ENCODE results near the gene RAPGEF5. TPM values are rescaled to one million over a fixed set of nuclear protein-coding genes. Genes with fewer than 3 reads are reported as not detected.

The RAPGEF5 gene
- total RNA-seq, 5 donors from 2014 or later (not counting 1 experiment from before 2014, with no cell fraction given), result 0.12 to 2.4 (median 0.61) TPM

- H3K4me1 ChIP-seq (ENCODE audit: control insufficient read depth in 1 of 2, extremely low read depth in 1 of 2, insufficient read depth in 2 of 2, low read length in 2 of 2), result no peaks in the 10 kb centered on the region
- H3K4me3 ChIP-seq (ENCODE audit: control insufficient read depth in 1 of 2, extremely low read depth in 1 of 2, low read length in 1 of 2), result no peak overlapping the region
- Mint-ChIP-seq H3K9me3 (no peaks in the 10 kb centered on the region), H3K27me3 (peaks cover 1 to 14% of the 10 kb centered on the region in 2 donors), H3K27ac (no peak overlapping the region), H3K36me3 (no peaks in the 10 kb centered on the region), H3K4me3 (no peak overlapping the region), H3K4me1 (no peaks in the 10 kb centered on the region)
- ATAC-seq (replicated peaks in 1 of 4), result no peak
- ChIA-PET POLR2A (no interaction called here), CTCF (no interaction called here)
- H3K27me3 ChIP-seq (replicated peaks in 1 of 2; ENCODE audit: control insufficient read depth in 2 of 2, extremely low read depth in 1 of 2, insufficient read depth in 2 of 2, low read length in 1 of 2), result peaks cover 0 to 7% of the 10 kb centered on the region in 2 experiments
- no peak overlapping the region for H3K27ac ChIP-seq (ENCODE audit: low read length)
- H3K9me3 ChIP-seq, result no peaks in the 10 kb centered on the region
- DNase-seq, result no peak
- 67% methylated on average over 4 of the region's 4 CpGs for WGBS (ENCODE audit: insufficient coverage)
- no peaks in the 10 kb centered on the region for H3K36me3 ChIP-seq (ENCODE audit: control insufficient read depth in 2 of 2, extremely low read depth in 1 of 2, insufficient read depth in 1 of 2, low read length in 1 of 2)
Observed at GRCh38 chr7:22129819-22130580, 227.0 kb downstream of the RAPGEF5 start.

GRCh38 chr7:22129166-22129565 lies 227.8 kb downstream of the RAPGEF5 start:
- Histone ChIP-seq H3K27me3 (replicated peaks in 1 of 2; ENCODE audit: control insufficient read depth in 2 of 2, extremely low read depth in 1 of 2, insufficient read depth in 2 of 2, low read length in 1 of 2) (peaks cover 0 to 7% of the 10 kb centered on the region in 2 experiments), H3K4me3 (ENCODE audit: control insufficient read depth in 1 of 2, extremely low read depth in 1 of 2, low read length in 1 of 2) (no peak overlapping the region), H3K36me3 (ENCODE audit: control insufficient read depth in 2 of 2, extremely low read depth in 1 of 2, insufficient read depth in 1 of 2, low read length in 1 of 2) (no peaks in the 10 kb centered on the region), H3K9me3 (no peaks in the 10 kb centered on the region), H3K4me1 (ENCODE audit: control insufficient read depth in 1 of 2, extremely low read depth in 1 of 2, insufficient read depth in 2 of 2, low read length in 2 of 2) (no peaks in the 10 kb centered on the region), H3K27ac (ENCODE audit: low read length) (no peak overlapping the region)
- Mint-ChIP-seq H3K27ac (no peak overlapping the region), H3K36me3 (no peaks in the 10 kb centered on the region), H3K27me3 (peaks cover 3 to 17% of the 10 kb centered on the region in 2 donors), H3K4me1 (no peaks in the 10 kb centered on the region), H3K9me3 (no peaks in the 10 kb centered on the region), H3K4me3 (no peak overlapping the region)
- 83% methylated on average over 2 of the region's 6 CpGs for WGBS (ENCODE audit: insufficient coverage)
- DNase-seq (no peak), ATAC-seq (replicated peaks in 1 of 4) (no peak)
- POLR2A ChIA-PET, result no interaction called here
- CTCF ChIA-PET, result no interaction called here

GRCh38 chr7:22128528-22128920 lies 228.4 kb downstream of the RAPGEF5 start:
- POLR2A ChIA-PET, result no interaction called here
- Histone ChIP-seq H3K4me3 (ENCODE audit: control insufficient read depth in 1 of 2, extremely low read depth in 1 of 2, low read length in 1 of 2) (no peak overlapping the region), H3K36me3 (ENCODE audit: control insufficient read depth in 2 of 2, extremely low read depth in 1 of 2, insufficient read depth in 1 of 2, low read length in 1 of 2) (no peaks in the 10 kb centered on the region), H3K27ac (ENCODE audit: low read length) (no peak overlapping the region), H3K9me3 (no peaks in the 10 kb centered on the region), H3K4me1 (ENCODE audit: control insufficient read depth in 1 of 2, extremely low read depth in 1 of 2, insufficient read depth in 2 of 2, low read length in 2 of 2) (no peaks in the 10 kb centered on the region), H3K27me3 (replicated peaks in 1 of 2; ENCODE audit: control insufficient read depth in 2 of 2, extremely low read depth in 1 of 2, insufficient read depth in 2 of 2, low read length in 1 of 2) (peaks cover 0 to 7% of the 10 kb centered on the region in 2 experiments)
- no peak for DNase-seq
- Mint-ChIP-seq H3K4me3 (no peak overlapping the region), H3K9me3 (no peaks in the 10 kb centered on the region), H3K27ac (no peak overlapping the region), H3K4me1 (no peaks in the 10 kb centered on the region), H3K36me3 (no peaks in the 10 kb centered on the region), H3K27me3 (peaks cover 3 to 17% of the 10 kb centered on the region in 2 donors)
- no CpG with 5 or more reads among the region's 4 CpGs for WGBS (ENCODE audit: insufficient coverage)
- ATAC-seq (replicated peaks in 1 of 4), result no peak
- CTCF ChIA-PET, result no interaction called here

- DNase-seq, result no peak
- Histone ChIP-seq H3K4me3 (ENCODE audit: control insufficient read depth in 1 of 2, extremely low read depth in 1 of 2, low read length in 1 of 2) (no peak overlapping the region), H3K4me1 (ENCODE audit: control insufficient read depth in 1 of 2, extremely low read depth in 1 of 2, insufficient read depth in 2 of 2, low read length in 2 of 2) (no peaks in the 10 kb centered on the region), H3K9me3 (no peaks in the 10 kb centered on the region), H3K36me3 (ENCODE audit: control insufficient read depth in 2 of 2, extremely low read depth in 1 of 2, insufficient read depth in 1 of 2, low read length in 1 of 2) (no peaks in the 10 kb centered on the region), H3K27me3 (replicated peaks in 1 of 2; ENCODE audit: control insufficient read depth in 2 of 2, extremely low read depth in 1 of 2, insufficient read depth in 2 of 2, low read length in 1 of 2) (peaks cover 0 to 9% of the 10 kb centered on the region in 2 experiments), H3K27ac (ENCODE audit: low read length) (no peak overlapping the region)
- Mint-ChIP-seq H3K27me3 (peaks cover 3 to 20% of the 10 kb centered on the region in 2 donors), H3K36me3 (no peaks in the 10 kb centered on the region), H3K27ac (no peak overlapping the region), H3K4me1 (no peaks in the 10 kb centered on the region), H3K4me3 (no peak overlapping the region), H3K9me3 (no peaks in the 10 kb centered on the region)
- no peak for ATAC-seq (replicated peaks in 1 of 4)
- 85% methylated on average over 3 of the region's 6 CpGs for WGBS (ENCODE audit: insufficient coverage)
- ChIA-PET POLR2A (no interaction called here), CTCF (interaction anchor here in 1 of 2 donors (0.6 kb wide), 1 partner anchor 776 kb away, joined by 3 read pairs; no protein-coding TSS in a partner anchor)
Observed at GRCh38 chr7:22127835-22128527, 229.0 kb downstream of the RAPGEF5 start.

- Mint-ChIP-seq H3K36me3 (no peaks in the 10 kb centered on the region), H3K4me1 (peaks cover 8 to 13% (median 9%) of the 10 kb centered on the region in 3 donors), H3K4me3 (no peak overlapping the region), H3K9me3 (no peaks in the 10 kb centered on the region), H3K27ac (no peak overlapping the region), H3K27me3 (peaks cover 3 to 20% of the 10 kb centered on the region in 2 donors)
- DNase-seq, result no peak
- Histone ChIP-seq H3K4me1 (ENCODE audit: control insufficient read depth in 1 of 2, extremely low read depth in 1 of 2, insufficient read depth in 2 of 2, low read length in 2 of 2) (peaks cover 0 to 4% of the 10 kb centered on the region in 2 experiments), H3K4me3 (ENCODE audit: control insufficient read depth in 1 of 2, extremely low read depth in 1 of 2, low read length in 1 of 2) (no peak overlapping the region), H3K27ac (ENCODE audit: low read length) (no peak overlapping the region), H3K9me3 (no peaks in the 10 kb centered on the region), H3K36me3 (ENCODE audit: control insufficient read depth in 2 of 2, extremely low read depth in 1 of 2, insufficient read depth in 1 of 2, low read length in 1 of 2) (no peaks in the 10 kb centered on the region), H3K27me3 (replicated peaks in 1 of 2; ENCODE audit: control insufficient read depth in 2 of 2, extremely low read depth in 1 of 2, insufficient read depth in 2 of 2, low read length in 1 of 2) (peaks cover 0 to 5% of the 10 kb centered on the region in 2 experiments)
- 86% methylated on average over 3 of the region's 6 CpGs for WGBS (ENCODE audit: insufficient coverage)
- ChIA-PET CTCF (no interaction called here), POLR2A (no interaction called here)
- no peak for ATAC-seq (replicated peaks in 1 of 4)
Observed at GRCh38 chr7:22125436-22125835, 231.5 kb downstream of the RAPGEF5 start.

- CTCF ChIA-PET, result no interaction called here
- Mint-ChIP-seq H3K36me3 (no peaks in the 10 kb centered on the region), H3K27me3 (peaks cover 3 to 20% of the 10 kb centered on the region in 2 donors), H3K4me1 (peaks cover 8 to 13% (median 9%) of the 10 kb centered on the region in 3 donors), H3K4me3 (no peak overlapping the region), H3K27ac (no peak overlapping the region), H3K9me3 (no peaks in the 10 kb centered on the region)
- Histone ChIP-seq H3K4me1 (ENCODE audit: control insufficient read depth in 1 of 2, extremely low read depth in 1 of 2, insufficient read depth in 2 of 2, low read length in 2 of 2) (peaks cover 0 to 4% of the 10 kb centered on the region in 2 experiments), H3K36me3 (ENCODE audit: control insufficient read depth in 2 of 2, extremely low read depth in 1 of 2, insufficient read depth in 1 of 2, low read length in 1 of 2) (no peaks in the 10 kb centered on the region), H3K27ac (ENCODE audit: low read length) (no peak overlapping the region), H3K9me3 (no peaks in the 10 kb centered on the region), H3K4me3 (ENCODE audit: control insufficient read depth in 1 of 2, extremely low read depth in 1 of 2, low read length in 1 of 2) (no peak overlapping the region), H3K27me3 (replicated peaks in 1 of 2; ENCODE audit: control insufficient read depth in 2 of 2, extremely low read depth in 1 of 2, insufficient read depth in 2 of 2, low read length in 1 of 2) (peaks cover 0 to 5% of the 10 kb centered on the region in 2 experiments)
- no CpG with 5 or more reads among the region's 3 CpGs for WGBS (ENCODE audit: insufficient coverage)
- POLR2A ChIA-PET, result no interaction called here
- ATAC-seq (replicated peaks in 1 of 4) (no peak), DNase-seq (no peak)
Observed at GRCh38 chr7:22124941-22125340, 232.0 kb downstream of the RAPGEF5 start.
